ENCODE data around the gene SLFN12L. TPM values are rescaled to one million over a fixed set of nuclear protein-coding genes. Genes with fewer than 3 reads are reported as not detected.

The SLFN12L gene
- total and polyA plus RNA-seq, 10 of the 15 experiments (the other 5 are each of a cell fraction or from before 2014, with no cell fraction given), result 1.0 to 21.3 (median 9.4) TPM

DNA sequence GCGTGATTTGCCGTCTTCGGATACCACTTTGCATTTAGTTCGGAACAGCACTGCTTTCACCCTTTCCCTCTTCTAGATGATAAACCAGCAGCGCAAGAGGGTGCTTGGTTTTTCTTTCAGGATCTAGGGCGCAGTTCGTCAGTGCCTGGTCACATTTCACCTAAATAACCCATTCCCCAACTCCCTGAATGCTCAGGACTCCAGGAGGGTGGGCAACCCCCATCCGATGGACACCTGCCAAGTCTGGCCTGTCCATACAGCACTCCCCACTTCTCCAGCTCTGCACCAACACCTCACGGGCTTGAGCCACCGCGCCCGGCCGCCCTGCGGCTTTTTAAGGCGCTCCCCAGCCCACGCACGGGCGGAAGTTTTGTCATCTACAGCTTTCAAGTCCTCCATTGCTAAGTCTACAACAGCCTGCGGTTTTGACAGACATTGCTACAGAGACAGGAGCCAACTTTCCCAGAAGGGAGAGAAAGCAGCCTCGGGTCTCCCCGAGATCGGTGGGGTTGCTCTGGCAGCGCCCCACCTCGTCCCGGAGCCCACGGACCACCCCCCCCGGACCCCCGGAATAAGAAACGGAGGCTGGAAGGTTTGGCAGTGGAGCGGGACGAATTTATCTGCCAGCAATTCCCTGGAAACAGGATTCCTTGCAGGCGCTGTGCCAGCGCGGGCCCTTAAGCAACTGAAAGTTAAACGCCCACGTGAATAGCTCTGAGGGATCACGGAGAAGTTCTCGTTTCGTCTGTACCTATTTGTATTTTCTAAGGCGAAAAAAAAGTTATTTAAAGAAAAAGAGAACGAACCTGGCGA is 50.4 kb downstream of the SLFN12L start (continued):
- no peak for TF ChIP-seq NR2C1 (IDR thresholded peaks at IDR 0.05)
- no peak for TF ChIP-seq GATAD2B (conservative IDR thresholded peaks at IDR 0.05; ENCODE audit: low read depth)
- no peak for TF ChIP-seq ESRRA (IDR thresholded peaks at IDR 0.05; ENCODE audit: low read length)
- no peak for TF ChIP-seq CHD1 (IDR thresholded peaks at IDR 0.05; ENCODE audit: low read depth, low read length)
- TF ChIP-seq NR2C2 (IDR thresholded peaks at IDR 0.05; ENCODE audit: borderline replicate concordance, control insufficient read depth, insufficient read length, low read depth), result no peak
- TF ChIP-seq POLR2AphosphoS2 (IDR thresholded peaks at IDR 0.05; ENCODE audit: low read depth, low read length), result no peak
- TF ChIP-seq RB1 (IDR thresholded peaks at IDR 0.05; ENCODE audit: borderline replicate concordance), result no peak
- no peak for TF ChIP-seq TARDBP (IDR thresholded peaks at IDR 0.05; ENCODE audit: borderline replicate concordance)
- TF ChIP-seq, protein P1, sequence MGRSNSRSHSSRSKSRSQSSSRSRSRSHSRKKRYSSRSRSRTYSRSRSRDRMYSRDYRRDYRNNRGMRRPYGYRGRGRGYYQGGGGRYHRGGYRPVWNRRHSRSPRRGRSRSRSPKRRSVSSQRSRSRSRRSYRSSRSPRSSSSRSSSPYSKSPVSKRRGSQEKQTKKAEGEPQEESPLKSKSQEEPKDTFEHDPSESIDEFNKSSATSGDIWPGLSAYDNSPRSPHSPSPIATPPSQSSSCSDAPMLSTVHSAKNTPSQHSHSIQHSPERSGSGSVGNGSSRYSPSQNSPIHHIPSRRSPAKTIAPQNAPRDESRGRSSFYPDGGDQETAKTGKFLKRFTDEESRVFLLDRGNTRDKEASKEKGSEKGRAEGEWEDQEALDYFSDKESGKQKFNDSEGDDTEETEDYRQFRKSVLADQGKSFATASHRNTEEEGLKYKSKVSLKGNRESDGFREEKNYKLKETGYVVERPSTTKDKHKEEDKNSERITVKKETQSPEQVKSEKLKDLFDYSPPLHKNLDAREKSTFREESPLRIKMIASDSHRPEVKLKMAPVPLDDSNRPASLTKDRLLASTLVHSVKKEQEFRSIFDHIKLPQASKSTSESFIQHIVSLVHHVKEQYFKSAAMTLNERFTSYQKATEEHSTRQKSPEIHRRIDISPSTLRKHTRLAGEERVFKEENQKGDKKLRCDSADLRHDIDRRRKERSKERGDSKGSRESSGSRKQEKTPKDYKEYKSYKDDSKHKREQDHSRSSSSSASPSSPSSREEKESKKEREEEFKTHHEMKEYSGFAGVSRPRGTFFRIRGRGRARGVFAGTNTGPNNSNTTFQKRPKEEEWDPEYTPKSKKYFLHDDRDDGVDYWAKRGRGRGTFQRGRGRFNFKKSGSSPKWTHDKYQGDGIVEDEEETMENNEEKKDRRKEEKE (IDR thresholded peaks at IDR 0.05), result no peak
- peak; percentile 31; the same call in 1 of the 2 replicates for TF ChIP-seq BCL11A (IDR thresholded peaks at IDR 0.05; ENCODE audit: low read depth, low read length)
- TF ChIP-seq, protein P2, sequence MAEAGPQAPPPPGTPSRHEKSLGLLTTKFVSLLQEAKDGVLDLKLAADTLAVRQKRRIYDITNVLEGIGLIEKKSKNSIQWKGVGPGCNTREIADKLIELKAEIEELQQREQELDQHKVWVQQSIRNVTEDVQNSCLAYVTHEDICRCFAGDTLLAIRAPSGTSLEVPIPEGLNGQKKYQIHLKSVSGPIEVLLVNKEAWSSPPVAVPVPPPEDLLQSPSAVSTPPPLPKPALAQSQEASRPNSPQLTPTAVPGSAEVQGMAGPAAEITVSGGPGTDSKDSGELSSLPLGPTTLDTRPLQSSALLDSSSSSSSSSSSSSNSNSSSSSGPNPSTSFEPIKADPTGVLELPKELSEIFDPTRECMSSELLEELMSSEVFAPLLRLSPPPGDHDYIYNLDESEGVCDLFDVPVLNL (IDR thresholded peaks at IDR 0.05; ENCODE audit: low read depth, low read length), result no peak
- no peak for TF ChIP-seq CHD4 (IDR thresholded peaks at IDR 0.05)
- no peak for TF ChIP-seq ZNF217 (IDR thresholded peaks at IDR 0.05)
- no peak for TF ChIP-seq NRF1 (conservative IDR thresholded peaks at IDR 0.05; ENCODE audit: low read depth, low read length)
- TF ChIP-seq MYB (IDR thresholded peaks at IDR 0.05; ENCODE audit: borderline replicate concordance, low read depth, low read length), result no peak
- no peak for TF ChIP-seq KAT2A (conservative IDR thresholded peaks at IDR 0.05; ENCODE audit: control insufficient read depth, low read depth, low read length)
- no peak for TF ChIP-seq YBX1 (IDR thresholded peaks at IDR 0.05)
- TF ChIP-seq PAX5 (IDR thresholded peaks at IDR 0.05; ENCODE audit: borderline replicate concordance, low read depth, low read length), result no peak
- TF ChIP-seq TCF3 (IDR thresholded peaks at IDR 0.05; ENCODE audit: borderline replicate concordance, insufficient read depth, low read depth, low read length), result no peak
- TF ChIP-seq CBX5 (IDR thresholded peaks at IDR 0.05; ENCODE audit: low read depth), result no peak
- 0 out of 2 replicates have a peak, but pooled peaks have one; percentile 25 for TF ChIP-seq CHD2 (IDR thresholded peaks at IDR 0.05; ENCODE audit: borderline replicate concordance, low read depth, low read length)
- no peak for TF ChIP-seq SMAD1 (IDR thresholded peaks at IDR 0.05; ENCODE audit: low read depth, partially characterized antibody)
- TF ChIP-seq CREM (IDR thresholded peaks at IDR 0.05; ENCODE audit: low read depth), result peak; percentile 63
- TF ChIP-seq, protein P3, sequence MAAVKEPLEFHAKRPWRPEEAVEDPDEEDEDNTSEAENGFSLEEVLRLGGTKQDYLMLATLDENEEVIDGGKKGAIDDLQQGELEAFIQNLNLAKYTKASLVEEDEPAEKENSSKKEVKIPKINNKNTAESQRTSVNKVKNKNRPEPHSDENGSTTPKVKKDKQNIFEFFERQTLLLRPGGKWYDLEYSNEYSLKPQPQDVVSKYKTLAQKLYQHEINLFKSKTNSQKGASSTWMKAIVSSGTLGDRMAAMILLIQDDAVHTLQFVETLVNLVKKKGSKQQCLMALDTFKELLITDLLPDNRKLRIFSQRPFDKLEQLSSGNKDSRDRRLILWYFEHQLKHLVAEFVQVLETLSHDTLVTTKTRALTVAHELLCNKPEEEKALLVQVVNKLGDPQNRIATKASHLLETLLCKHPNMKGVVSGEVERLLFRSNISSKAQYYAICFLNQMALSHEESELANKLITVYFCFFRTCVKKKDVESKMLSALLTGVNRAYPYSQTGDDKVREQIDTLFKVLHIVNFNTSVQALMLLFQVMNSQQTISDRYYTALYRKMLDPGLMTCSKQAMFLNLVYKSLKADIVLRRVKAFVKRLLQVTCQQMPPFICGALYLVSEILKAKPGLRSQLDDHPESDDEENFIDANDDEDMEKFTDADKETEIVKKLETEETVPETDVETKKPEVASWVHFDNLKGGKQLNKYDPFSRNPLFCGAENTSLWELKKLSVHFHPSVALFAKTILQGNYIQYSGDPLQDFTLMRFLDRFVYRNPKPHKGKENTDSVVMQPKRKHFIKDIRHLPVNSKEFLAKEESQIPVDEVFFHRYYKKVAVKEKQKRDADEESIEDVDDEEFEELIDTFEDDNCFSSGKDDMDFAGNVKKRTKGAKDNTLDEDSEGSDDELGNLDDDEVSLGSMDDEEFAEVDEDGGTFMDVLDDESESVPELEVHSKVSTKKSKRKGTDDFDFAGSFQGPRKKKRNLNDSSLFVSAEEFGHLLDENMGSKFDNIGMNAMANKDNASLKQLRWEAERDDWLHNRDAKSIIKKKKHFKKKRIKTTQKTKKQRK (IDR thresholded peaks at IDR 0.05; ENCODE audit: low read depth, low read length), result no peak

Measured in GM12878 (cell line).